ENCODE data around the gene COX4I1.
"Not testable (repeated sequence)": the region's sequence is repeated elsewhere in the genome, so short reads cannot be mapped to it uniquely, and the experiment has no call there.

The COX4I1 gene

DNA sequence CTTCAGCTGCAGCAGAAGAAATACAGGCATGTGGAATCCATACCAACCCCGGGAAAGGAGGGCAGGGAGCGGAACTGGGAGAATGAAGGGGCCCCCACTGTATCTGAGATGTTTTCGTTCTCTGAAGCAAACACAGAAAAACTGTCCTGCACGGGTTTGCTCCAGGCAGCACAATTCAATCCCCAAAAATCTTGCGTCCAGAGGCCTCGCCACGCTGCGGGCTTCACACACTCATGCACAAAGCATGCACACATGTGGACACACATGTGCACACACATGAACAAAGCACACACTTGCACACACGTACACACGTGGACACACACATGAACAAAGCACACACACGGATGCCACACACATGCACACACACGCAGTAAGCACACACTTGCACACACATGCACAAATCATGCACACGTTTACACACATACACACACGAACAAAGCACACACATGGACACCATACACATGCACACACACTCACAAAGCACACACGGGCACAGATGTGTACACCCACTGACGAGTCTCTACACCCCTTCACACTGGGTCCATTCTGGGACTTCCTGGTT, 27.3 kb downstream of the COX4I1 start:
- DNase-seq = no peak

DNA sequence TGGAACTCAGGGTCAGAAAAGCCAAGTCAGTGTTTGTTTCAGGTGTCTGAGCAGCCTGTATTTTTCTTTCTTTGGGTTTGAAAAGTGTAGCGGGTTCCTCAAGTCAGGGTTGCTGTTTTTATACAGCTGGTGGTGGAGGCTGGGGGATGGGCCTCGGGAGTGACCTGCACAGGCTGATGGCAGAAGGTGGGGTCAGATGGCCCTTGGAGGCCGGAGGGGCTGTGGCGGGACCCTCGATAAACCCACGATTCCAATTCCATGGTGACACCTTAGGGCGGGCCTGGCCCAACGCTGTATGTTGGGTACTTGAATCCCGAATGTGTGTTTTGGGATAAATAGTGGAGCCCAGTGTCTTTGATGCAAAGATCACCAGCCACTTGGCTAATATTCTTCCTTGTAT, 28.7 kb downstream of the COX4I1 start:
- DNase-seq = no peak

DNA sequence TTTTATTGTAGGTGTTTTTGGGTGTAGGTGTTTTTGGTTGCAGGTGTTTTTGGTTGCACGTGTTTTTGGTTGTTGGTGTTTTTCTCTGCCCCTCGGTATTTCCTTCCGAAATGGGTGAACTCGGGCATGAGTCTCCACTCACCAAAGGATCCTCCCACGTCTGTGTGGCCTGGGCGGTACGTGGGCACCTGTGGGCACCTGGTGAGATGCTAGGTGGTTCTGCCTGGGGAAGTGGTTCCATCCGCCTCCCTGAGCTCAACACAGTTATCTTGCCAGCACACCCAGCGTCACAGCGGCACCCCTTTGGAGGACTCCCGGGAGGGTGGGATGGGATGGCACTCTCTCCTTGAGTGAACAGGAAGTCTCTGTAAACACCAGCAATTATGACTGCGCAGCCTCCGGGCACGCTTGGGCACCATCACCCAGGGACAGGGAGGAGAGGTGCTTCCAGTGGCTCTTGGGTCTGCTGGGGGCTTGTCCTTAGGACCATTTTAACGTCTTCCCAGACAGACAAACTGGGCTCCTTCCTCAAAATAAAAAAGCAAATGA, 29.8 kb downstream of the COX4I1 start:
- no peak for DNase-seq

DNA sequence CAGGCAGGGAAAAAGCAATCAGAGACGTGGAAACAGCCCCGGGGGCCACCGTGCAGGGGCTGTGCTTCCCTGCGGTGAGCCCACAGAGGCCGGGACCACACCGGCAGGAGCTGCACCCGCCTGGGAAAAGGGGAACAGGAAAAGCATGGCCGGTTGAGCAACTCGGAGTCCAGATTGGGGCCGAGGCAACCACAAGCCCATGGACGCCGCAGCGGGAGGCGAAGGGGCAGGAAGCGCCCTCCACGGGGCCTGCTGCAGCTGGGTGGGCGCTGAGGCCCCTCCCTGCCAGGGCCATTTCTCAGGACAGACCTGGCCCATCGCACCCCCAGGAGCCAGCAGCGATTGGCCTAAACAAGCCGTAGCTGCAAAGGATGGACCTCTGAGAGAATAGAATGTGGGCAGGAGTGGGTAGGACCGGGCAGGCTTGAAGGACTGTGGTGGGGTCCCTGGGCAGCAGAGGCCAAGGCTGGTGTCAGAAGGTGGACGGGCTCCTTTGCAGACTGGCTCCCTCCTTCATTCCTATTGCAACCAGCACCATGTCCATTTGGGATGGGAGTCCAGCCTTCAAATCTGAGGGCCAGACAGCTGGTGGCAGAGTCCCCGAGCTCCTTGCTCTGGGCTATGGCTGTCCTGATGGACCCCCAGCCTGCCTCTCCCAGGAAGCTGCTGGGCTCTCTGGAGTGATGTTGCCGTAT, 30.4 kb downstream of the COX4I1 start:
- no peak for DNase-seq

DNA sequence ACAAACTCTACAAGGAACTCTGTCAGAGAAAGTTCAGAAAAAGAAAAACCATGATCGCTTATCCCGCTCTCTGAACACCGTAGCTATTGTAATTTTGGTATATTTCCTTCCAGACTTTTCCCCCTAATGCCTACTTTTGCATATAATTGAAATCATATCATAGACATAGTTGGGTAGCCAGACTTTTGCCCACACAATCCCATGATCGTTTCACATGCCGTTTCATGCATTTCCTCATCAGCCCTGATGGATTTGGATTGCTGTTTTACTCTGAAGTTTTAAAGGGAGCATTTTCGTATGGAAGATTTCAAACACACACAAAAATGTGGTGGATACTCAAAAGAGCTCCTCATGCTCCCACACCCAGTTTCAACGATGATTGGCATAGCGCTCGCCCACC, 31.3 kb downstream of the COX4I1 start:
- DNase-seq = no peak

DNA sequence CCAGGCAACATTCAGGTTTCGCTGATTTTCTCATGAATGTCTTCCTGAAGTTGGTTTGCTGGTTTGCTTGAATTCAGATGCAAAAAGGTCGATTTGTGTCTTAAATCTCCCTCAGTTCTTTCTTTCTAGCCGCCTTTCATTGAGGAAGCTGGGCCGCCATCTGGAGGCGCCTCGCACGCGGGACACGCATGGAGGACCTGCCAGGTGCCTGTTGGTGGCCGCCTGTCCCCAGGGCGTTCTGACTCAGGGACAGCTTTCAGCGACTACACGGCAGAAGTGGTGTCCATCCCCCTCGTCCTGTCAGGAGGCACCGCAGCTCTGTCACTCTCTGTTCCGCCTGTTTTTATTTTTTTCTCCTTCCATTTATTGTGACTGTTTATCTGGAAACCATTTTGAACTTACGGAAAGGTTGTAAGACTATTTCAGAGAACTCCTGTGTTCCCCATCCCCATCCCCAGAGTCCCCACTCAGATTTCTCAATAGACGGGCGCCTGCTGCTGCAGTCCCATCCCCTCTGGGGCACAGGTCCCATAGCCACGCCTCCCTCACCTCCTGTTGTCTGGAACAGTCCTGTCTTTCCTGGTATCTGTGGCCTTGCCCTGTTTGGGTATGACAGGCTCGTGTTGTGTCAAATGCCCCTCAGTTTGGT, 33.2 kb downstream of the COX4I1 start:
- DNase-seq = no peak

DNA sequence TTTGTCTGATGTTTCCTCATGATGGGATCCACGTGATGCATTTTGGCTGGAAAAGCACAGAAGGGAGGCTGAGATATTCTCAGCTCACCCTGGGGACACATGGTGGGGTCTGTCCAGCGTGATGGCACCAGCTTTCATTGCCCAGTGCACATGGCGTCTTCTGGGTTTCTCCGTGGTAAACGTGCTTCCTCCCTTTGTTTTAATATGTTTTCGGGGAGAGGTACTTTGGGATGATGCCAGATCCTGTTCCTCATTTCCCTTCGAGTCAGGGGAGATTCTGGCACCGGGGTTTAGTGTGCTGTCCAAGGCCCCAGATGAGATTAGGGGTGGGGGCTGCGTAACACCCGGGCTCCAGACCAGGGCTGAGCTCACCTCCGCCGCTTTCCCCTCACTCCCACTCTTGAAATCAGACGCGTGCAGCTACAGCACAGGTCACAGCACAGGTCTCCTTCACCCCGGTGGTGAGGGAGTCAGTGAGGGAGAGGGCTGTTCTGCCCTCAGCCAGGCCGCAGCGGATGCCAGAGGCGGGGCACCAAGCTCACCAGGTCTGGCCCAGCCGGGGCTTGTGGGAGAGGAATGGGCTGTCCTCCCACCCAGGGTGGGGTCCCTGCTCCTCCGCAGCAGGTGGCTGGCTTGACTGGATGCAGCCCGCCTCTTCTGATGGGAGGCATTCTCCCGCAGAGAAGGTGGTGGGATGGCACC, 33.9 kb downstream of the COX4I1 start:
- no peak for DNase-seq

DNA sequence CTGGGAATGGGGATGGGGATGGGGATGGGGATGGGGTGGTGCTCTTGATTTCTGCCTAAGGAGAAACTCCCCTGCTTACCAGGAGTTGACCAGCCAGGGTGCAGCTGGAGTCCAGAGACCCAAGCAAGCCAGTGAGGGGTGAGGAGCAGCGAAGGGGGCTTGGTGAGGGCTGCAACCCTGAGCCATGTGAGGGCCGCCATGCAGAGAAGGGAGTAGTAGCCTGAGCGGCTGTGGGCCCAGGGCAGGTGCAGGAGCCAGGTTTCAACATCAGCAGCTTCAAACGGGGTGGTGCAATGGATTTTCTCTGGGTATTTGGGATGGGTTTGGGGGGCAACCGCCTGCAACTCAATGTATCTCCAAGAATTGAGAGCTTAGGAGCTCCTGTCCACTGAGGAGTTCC, 35.2 kb downstream of the COX4I1 start:
- DNase-seq = no peak

DNA sequence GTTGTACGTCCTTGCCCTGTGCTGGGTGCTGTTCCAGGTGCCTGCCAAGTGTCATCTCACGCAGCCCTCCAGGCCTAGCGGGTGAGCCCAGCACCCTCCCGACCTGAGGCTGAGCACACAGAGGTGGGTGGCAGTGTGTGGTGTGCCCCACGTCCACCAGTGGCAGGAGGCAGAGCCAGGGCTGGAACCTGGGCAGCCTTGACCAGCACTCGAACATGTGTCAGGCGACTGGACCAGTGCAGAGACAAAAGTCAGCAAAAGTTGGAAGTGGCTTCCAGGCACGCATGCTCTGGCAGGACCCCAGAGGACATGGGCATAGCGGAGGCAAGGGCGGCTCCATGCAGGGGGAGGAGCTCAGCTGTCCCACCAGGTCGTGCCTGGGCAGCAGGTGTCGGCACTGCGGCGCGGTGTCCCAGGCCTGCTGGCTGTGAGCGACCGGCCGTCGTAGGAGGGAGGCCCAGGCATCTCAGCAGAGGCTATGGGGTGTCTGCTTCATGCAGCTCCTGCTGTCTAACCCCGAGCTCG, 35.8 kb downstream of the COX4I1 start:
- DNase-seq = no peak

DNA sequence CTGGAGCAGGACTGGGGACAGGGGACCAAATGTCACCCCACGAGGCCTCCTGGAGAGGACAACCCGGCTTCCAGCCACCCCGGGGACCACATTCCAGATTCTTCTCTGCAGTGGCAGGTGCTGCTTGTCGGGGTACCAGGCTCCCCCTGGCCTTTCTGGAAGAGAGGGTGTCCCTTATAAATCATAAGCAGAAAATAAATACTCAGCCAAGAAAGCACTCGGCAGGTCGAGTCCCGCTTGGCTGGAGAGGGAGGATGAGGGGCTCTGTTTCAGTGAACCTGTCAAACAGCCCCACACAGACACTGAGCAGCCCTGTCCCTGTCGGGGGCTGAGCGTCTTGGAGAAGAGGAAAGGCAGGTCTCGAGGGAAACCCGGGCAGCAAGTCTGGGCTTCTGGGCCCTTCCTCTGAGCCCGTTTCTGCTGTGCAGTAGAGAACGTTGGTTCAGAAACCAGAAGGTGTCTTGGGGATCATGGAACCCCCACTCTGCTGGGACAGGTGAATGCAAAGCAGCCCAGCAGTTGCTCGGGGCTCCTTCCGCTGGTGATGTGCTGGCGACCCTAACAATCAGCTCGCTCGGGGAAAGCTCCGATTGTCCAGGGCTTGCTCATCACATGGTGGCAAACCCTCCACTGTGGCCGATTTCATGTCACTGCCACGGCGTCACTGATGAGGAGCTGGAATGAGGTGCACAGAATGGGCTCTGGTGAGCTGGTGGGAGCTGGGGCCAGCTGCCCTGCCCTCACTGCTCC, 36.6 kb downstream of the COX4I1 start:
- no peak for DNase-seq

DNA sequence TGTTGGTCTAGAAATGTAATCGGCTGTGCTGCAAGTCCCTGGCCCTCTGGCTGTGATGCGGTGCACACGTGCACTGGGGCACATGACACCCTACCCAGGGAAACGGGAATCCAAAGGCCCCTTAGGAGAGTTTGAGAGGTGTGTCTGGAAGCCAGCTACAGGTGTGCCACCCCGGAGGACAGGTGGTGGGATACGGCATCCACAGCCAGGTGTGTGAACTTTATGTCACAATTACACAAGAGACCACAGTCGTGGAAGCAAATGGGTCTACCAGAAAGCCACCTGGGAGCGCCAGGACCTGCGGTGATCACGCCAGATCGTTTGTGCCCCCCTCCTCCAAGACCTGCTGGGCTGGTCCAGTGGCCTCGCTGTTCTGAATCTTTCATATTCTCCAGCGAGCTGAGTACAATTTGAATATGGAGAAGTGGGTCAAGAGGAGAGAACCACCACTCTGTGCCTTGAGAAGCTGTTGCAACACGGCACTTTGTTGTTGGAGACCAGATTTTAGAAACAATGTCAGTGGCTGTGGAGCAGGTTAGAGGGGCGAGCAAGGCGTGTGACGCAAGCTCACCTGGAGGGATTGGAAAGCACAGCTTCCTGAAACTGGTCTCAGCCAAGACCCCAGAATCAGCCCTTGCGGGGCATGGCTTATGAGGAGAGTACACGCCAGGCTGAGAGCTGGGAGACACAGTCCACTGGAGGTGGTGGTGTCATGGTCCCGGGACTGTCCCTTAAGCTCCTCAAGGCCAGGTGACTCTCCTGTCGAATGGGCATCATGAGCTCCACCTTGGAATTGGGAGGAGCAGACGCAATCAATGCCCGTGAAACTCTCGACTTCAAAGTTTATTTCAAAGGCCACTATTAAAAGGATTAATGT, 37.4 kb downstream of the COX4I1 start:
- DNase-seq = no peak

DNA sequence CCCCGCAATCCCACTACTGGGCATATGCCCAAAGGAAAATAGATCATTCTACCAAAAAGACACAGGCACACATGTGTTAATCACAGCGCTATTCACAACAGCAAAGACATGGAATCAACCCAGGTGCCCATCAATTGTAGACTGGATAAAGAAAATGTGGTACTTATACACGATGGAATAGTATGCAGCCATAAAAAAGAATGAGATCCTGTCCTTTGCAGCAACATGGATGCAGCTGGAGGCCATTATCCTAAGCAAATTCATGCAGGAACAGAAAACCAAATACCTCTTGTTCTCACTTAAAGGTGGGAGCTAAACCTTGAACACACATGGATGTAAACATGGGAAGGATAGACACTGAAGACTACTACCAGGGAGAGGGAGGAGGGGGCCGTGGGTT, 38.2 kb downstream of the COX4I1 start:
- DNase-seq = not testable (repeated sequence)

DNA sequence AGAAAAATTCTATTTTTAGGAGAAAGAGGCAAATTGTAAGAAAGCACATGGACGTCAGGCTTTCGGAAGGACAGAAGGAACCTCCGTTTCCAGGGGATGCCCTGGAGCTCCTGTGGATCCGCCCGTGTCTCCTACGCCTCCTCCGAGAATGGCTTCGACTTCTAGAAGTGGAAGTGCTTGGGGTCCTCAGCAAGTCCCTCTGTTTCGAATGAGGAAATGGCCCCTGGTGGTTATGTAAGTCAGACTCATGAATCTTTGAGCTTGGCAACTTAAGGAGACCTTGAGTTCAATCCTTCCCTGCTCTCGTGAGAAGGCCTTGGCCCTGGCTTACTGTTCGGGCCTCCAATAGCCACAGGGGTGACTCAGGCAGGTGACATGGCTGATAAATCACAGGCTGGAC, 38.9 kb downstream of the COX4I1 start:
- no peak for DNase-seq

DNA sequence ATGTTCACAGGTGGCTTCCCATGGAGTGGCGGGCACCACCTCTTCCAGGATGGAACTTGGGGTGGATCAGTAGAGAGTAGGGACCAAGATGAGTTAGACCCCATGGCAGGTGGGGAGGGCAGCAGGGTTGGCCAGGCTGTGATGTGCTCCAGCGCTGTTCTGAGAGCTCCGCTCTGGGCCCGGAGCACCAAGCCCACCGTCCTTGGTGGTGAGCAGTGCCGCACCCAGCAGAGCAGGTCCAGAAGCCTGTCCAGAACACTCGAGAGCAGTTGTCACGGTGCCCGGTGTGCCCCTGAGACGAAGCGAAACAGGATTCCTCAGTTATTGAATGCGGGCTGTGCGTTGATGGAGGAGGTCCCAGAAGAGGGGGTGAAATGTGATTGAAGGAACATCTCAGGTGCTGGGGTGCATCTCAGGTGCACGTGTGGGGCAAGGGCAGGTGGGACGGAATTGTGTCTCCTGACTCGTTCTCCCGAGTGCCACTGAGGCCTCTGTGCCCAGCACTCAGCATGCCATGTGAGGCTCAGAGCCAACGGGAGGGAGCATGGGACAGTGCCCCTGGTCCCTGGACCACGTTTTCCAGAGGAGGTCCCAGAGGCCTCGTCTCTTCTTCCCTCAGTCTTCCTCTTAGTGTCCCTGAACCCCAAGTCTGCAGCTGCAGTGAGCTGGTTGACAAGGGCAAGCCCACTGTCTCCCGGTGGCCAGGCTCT, 39.5 kb downstream of the COX4I1 start:
- DNase-seq = no peak

DNA sequence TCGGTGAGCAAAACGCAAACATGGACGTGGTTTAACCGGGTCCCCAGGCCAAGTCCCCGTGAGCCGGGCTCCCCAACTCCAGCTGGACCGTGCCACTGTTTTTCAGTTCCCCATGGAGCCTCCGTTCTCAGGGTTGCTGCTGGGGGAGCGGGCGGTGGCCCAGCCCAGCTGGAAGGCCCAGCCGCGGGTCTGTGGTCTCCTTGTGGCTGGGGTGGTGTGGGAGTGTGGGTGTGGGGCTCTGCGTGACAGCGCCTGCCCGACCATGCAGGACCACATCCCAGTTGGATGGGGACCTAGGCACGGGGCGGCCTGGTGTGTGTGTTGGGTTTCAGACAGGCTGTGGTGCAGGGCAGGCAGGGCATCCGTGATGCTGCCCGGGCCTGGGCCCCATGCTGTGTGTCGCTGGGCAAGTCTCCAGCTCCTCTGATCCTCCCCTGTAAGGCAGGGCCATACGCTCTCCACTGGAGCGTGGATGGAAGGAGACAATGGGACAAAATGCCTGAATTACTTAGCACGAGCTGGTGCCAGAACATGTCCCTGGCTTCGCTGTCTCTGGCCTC, 40.3 kb downstream of the COX4I1 start:
- no peak for DNase-seq

DNA sequence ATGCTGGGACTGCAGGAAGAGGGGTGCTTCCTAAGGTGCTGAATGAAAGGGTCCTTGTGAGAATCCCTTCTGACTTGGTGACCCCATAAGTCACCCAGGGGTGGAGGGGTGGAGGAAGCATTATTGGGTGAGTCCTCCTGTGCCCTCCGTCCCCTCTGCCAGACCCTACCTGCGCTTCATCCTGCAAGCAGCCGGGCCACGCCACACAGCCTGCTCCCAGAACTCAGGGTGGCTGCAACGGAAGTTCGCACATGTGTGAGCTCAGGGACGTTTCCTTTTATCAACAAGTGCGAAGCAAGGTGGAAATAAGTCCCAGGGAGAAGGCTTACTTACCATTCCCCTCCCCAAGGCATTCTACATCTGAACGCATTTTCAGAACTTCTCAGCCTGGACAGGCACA, 40.9 kb downstream of the COX4I1 start:
- DNase-seq = no peak

DNA sequence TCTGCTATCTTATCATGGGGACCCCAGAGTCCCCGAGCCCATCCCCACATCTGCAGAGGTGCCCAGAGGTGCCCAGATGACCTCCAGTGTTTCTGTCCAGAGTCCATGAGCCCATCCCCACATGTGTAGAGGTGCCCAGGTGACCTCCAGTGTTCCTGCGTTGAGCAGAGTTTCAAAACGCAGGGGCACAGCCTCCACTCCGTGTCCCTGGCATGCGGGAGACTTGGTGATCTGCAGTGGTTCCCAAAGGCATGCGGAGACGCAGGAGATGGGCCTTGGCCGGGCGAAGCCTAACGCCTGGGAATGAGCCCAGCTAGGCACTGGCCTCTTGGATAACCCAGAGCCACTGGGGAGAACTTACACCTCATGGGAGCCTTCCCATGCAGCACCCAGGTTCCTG, 41.3 kb downstream of the COX4I1 start:
- no peak for DNase-seq

DNA sequence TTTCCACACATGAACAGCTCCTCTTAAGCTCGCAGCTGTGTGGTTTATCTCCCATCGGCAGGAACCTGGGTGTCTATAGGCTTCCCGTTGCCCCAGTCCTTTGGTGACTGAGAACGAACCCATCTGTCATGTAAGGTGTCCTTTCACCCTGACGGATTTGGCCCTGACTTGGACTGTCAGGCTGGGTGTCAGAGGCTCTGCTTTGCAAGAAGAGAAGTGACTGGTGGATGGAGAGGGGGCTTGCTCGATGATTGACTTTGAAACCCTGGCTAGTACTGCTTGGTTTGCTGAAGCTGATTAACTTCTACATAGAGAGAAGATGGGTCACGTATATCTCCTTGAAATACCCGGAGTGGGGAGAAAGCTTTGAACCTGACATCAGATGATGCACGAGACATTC, 42.9 kb downstream of the COX4I1 start:
- DNase-seq = no peak

DNA sequence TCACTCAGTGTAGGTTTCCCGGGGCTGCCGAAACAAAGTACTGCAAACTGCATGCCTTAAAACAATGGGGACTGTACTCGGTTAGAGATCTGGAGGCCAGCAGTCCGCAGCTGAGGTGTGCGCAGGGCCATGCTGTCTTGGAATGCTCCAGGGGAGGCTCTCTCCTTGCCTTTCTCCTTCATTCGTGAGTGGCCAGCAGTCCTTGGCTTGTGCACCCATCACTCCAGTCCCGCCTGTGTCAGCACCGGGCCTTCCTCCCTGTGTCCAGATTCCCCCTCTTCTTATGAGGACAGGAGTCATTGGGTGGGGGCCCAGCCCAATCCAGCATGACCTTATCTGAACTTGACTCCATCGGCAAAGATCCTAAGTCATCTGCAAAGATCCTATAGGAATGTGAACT, 43.4 kb downstream of the COX4I1 start:
- no peak for DNase-seq

DNA sequence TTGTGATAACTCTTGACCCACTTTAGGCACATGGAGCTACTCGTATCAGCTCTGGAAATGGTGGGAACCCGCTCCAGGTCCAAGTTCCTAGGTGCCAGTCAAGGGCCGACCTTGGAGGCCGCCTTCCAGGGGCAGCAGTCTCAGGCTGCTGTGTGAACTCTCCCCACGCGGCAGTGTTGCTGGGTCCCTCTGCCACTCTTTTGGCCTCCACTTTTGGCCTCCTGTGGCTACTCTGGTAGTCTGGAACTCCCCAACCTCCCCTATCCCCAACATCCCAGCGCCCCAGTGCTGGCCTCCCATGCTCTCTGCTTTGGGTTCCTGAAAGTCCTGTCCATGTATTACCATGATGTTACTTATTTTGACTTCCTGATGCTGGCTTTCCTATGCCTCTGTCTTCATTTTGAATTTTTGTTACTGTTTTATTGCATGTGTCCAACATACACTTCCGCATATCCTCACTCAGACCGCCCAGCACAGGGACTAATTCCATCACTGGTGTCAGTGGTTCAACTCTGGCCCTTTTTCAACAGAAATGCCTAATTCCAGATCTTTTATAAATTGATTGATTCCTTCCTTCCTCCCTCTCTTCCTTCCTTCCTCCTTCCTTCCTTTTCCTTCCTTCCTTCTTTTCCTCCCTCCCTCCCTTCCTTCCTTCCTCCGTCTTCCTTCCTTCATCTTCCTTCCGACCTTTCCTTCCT, 44.1 kb downstream of the COX4I1 start:
- DNase-seq = no peak

Data from SW 1271 (cell line).